Cardiac septum (tissue), 1 donor: Measurements from ENCODE around the gene RBM47. TPM values are rescaled to one million over a fixed set of nuclear protein-coding genes. Genes with fewer than 3 reads are reported as not detected.
"Not testable (repeated sequence)": the region's sequence is repeated elsewhere in the genome, so short reads cannot be mapped to it uniquely, and the experiment has no call there.

Experiments
- DNase-seq: peaks from one replicate; pipeline ENCODE4 v3.0.0-alpha.2; 2020; ENCODE audit warnings: low spot score
- intact Hi-C: fragments of 100-400 bp; cut with DNase I; formaldehyde crosslinking; loops from one replicate; pipeline ENCODE4 v1.14.0; 2022
- total RNA-seq: library from RNA; stranded (reverse); fragmentation: NEBNext Ultra II Directional; extraction: Animal tissue kit (Norgen Biotek cat#: 25700); gene quantifications from one replicate; pipeline ENCODE4 v1.2.1, GENCODE V29; 2021
- donor health status: DM: no; HTN: no; CAD: no.

RBM47 gene
- total RNA-seq, 1 donor from 2014 or later, result 3.3 TPM

DNA sequence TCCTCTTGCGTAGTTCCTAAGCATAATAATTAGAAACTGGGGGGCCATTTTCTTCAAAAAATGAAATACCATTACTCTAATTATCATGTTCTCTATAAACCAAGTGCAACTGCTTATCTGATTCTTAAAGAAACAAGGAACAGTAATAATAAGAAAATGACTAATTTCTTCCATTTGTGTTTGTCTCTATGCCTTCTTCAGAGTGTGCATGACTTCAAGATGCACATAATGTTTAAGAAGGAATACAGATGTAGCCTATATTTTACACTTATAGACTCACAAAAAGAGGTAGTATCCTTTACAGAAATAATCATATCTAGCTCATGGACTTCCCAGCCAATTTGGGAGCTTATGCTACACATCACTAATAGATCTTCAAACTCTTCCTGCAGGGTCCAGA is 162.9 kb downstream of the RBM47 start:
- intact Hi-C loops, result no loop called here
- no peak for DNase-seq

- no peak for DNase-seq
- intact Hi-C loops, result no loop called here
Observed at GRCh38 chr4:40462326-40462725, 167.3 kb downstream of the RBM47 start.

DNA sequence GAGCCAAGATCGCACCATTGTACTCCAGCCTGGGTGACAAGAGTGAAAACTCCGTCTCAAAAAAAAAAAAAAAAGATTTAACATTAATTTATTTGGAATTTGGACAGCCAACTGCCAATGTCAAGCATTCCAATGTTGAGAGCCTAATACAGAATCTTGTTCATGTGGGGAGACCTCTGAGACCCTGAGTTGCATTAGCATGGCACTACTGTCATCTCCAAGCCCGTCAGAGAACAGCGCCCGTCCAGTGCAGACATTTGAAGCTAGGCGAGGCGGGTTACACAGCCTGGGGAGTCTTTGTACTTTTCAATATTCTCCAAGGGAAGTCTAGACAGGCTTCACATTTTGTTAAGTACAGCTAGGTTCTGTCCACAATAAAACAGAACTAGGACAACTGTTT is 167.8 kb downstream of the RBM47 start:
- intact Hi-C loops, result no loop called here
- no peak for DNase-seq

DNA sequence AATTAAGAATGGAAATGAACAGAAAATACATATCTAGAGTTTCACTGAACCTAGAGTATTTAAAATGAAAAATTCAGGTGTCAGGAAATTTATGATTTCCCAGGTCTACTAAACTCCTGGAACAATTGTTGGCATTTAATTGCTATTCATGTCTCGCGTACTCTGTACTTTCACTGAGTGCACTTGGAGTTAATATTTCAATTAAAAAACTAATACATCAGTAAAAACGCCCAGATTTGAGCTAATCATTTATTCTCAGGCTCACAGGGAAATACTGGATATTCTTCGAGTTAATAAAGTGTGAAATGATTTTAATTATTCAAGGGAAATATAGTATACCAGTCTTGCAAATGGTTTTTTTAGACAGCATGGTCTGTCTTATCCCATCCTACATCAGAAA is 168.6 kb downstream of the RBM47 start:
- intact Hi-C loops, result no loop called here
- no peak for DNase-seq

- DNase-seq, result no peak
- intact Hi-C loops, result no loop called here
Observed at GRCh38 chr4:40458683-40459082, 171.0 kb downstream of the RBM47 start.

DNA sequence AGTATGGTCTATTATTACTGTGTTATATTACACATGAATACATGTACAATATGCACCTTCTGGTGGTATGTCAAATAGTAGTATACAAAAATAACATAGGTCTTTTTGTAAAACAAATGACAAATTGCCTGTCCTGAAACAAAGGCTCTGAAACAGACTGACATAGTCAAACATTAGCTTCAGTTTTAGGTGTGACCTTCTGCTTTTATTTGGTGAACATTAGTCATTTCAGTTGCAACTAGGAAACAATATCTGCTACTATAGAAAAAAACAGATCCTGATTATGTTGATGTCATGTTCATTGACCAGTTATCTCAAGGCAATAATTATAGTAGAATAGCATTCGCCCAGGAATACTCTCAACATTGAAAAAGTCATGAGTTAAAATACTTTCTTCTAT is 171.6 kb downstream of the RBM47 start:
- intact Hi-C loops, result no loop called here

DNA sequence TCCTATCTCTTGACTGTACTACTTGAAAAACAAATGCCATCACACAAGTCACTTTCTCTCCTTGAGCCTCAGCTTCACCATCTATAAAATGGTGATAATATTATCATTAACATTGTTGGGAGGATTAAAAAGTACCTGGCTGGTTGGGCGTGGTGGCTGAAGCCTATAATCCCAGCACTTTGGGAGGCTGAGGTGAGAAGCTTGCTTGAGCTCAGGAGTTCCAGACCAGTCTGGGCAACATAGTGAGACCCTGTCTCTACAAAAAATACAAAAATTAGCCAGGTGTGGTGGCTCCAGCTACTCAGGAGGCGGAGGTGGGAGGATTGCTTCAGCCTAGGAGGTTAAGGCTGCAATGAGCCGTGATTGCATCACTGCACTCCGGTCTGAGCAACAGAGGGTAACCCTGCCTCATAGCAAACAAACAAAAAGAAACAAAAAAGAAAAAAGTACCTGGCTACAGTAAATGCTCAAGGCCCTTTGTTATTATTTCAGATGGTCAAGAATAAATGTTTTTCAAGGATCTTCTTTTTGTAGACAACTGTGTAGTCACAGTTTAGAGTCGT is 174.2 kb downstream of the RBM47 start:
- intact Hi-C loops, result no loop called here
- DNase-seq, result peak; percentile 80

More for the DNA sequence above, 171.6 kb downstream of the RBM47 start:
- DNase-seq, result no peak

DNA sequence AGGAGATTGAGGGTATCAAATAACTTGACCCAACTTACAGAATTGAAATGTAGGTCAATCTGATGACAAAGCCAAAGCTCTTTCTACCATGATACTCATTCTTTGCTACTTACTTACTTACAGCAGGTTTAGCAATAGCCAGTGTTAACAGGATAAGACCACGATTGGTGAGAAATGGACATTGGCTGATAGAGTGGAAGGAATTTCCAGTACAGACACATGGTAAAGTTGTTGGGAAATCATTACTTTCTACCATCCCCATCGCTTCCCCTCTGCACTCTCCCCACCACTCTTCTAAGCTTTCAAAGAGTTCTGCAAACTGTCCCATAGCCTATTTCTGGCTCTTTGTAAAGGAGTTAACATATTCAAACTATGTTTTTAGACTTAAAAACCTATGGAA is 174.8 kb downstream of the RBM47 start:
- intact Hi-C loops, result no loop called here

DNA sequence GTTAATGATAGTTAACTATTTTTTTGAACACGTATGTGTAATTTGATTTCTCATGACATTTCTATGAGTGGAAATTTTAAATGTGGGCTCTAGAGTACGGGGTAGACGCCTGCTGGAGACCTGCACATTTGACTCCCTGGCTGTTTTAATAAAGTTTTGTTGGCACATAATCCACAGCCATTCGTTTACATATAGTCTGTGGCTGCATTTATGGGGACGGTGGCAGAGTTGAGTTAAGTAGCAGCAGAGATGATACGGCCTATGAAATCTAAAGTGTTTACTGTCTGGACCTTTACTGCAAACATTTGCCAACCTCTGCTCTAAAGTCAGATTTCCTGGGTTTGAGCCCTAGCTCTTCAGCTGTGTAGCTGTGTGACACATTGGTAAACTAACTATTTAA is 175.8 kb downstream of the RBM47 start:
- intact Hi-C loops, result no loop called here

More for the DNA sequence above, 174.8 kb downstream of the RBM47 start:
- DNase-seq, result no peak

DNA sequence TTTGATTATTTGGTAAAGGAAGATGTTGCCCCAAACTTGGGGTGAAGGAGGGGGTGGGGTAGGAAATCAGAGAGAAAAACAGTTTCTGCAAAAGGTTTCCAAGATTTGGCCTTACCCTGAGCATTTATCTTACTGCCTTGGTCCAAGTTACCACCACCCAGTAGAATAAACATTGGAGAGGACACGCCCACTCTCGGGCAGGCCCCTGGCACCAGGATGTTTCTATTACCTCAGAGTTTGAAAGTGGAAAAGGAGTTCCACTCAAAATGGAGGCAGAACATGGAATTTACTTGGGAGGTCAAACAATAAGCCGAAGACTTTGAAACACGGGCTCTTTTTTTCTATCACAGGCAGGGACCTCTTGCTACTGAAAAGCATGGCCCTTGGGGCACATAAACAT is 180.8 kb downstream of the RBM47 start:
- no peak for DNase-seq
- intact Hi-C loops, result no loop called here

More for the DNA sequence above, 175.8 kb downstream of the RBM47 start:
- DNase-seq, result no peak

GRCh38 chr4:40446839-40447238 is 182.8 kb downstream of the RBM47 start:
- DNase-seq, result no peak
- intact Hi-C loops, result no loop called here

DNA sequence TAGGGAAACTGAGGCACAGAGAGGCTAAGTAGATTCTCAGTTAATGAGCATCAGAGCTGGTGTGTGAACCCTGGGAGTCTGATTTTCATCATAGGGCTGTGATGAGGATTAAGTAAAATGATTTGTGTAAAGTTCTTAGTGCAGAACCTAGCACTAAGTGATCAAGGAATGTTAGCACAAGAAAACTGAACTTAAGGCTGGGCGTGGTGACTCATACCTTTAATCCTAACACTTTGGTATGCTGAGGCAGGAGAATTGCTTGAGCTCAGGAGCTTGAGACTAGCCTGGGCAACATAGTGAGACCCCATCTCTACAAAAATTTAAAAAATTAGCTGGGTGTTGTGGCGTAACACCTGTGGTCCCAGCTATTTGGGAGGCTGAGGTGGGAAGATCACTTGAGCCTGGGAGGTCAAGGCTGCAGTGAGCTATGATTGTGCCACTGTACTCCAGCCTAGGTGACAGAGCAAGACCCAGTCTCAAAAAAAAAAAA is 183.4 kb downstream of the RBM47 start:
- DNase-seq, intact Hi-C loops: not testable (repeated sequence)

DNA sequence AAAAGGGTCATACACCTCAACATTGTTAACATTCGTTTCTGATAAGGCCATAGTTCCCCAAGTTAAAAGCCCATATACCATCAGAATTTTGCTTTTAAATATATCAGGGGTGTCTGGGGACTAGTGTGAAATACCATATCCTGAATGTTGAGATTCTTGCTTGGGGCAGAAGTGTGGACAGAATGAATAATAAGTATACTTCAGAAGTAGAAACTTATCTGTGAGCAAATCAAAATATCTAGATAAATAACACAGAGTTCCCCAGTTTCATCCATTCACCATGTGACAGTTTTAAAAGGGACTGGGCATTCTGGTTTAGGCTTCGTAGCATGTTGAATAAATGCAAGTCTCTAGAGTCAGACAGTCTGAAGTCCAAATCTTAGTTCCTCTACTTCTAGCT is 184.0 kb downstream of the RBM47 start:
- intact Hi-C loops, result no loop called here
- DNase-seq, result no peak

- no peak for DNase-seq
- intact Hi-C loops, result no loop called here
Observed at GRCh38 chr4:40441430-40441829, 188.2 kb downstream of the RBM47 start.

GRCh38 chr4:40439519-40439918 is 190.1 kb downstream of the RBM47 start:
- intact Hi-C loops, result no loop called here
- DNase-seq, result no peak

- no peak for DNase-seq
- intact Hi-C loops, result no loop called here
Observed at GRCh38 chr4:40438384-40439026, 191.2 kb downstream of the RBM47 start.

- no peak for DNase-seq
- intact Hi-C loops, result no loop called here
Observed at GRCh38 chr4:40437741-40438383, 191.8 kb downstream of the RBM47 start.

DNA sequence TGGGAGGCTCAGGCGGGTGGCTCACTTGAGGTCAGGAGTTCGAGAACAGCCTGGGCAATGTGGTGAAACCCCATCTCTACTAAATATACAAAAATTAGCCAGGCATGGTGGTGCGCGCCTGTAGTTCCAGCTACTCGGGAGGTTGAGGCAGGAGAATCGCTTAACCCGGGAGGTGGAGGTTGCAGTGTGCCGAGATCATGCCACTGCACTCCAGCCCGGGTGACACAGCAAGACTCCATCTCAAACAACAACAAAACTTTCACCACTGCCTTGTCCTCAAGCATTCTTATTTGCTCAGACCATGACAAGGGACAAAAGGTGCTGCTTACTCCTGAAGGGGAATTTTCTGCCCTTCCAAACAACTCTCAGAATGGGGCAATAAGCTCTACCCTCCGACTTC is 194.4 kb downstream of the RBM47 start:
- intact Hi-C loops, DNase-seq: not testable (repeated sequence)

DNA sequence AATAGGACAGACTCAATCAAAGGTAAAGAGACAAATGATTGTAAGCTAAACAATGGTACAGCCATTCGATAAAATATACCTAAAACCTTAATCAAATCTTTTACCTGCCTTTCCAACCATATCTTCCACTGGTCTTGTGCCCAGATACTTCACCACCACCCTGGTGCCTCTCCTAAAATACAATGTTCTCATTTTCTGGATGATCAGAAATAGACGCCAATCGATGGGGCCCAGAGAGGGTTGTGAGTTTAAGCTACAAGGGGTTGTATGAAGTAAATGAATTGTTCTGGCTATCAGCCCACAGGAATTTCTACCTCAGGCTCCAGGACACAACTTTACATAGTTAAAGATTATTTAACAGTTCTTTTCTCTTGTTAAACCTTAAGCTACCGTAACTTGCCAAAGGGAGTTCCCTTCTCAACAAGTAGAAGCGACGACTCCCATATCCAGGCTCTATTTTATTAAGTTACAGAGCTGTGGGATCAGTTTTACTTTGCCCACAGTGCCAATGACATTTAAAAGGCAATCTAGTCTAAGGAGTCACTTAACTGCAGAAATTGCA is 195.5 kb downstream of the RBM47 start:
- DNase-seq, result no peak
- intact Hi-C loops, result no loop called here

GRCh38 chr4:40432504-40432903 is 197.2 kb downstream of the RBM47 start:
- intact Hi-C loops, result no loop called here
- no peak for DNase-seq

- intact Hi-C loops, DNase-seq: not testable (repeated sequence)
Observed at GRCh38 chr4:40427871-40428270, 201.8 kb downstream of the RBM47 start.
